HepG2 (cell line): Measurements from ENCODE around the gene ACACB. TPM values are rescaled to one million over a fixed set of nuclear protein-coding genes. Genes with fewer than 3 reads are reported as not detected.

Experiments
- BCL6 ChIP-seq: IDR thresholded peaks from 2 replicates; pipeline ENCODE4 v1.6.1; 2016; ENCODE audit warnings: missing genetic modification reagents, missing compliant biosample characterization
- BRD4 ChIP-seq: sonication (generic); formaldehyde crosslinking; IDR thresholded peaks from 2 replicates; pipeline ENCODE4 v1.4.0; 2020; ENCODE audit warnings: missing genetic modification reagents
- FOXO1 ChIP-seq: sonication (generic); formaldehyde crosslinking; IDR thresholded peaks from 2 replicates; pipeline ENCODE4 v1.4.0; 2020; ENCODE audit warnings: missing genetic modification reagents
- HES4 ChIP-seq: sonication (generic); formaldehyde crosslinking; IDR thresholded peaks from 2 replicates; pipeline ENCODE4 v1.9.0; 2021; ENCODE audit warnings: mild to moderate bottlenecking, missing genetic modification reagents, borderline replicate concordance
- HNRNPK ChIP-seq: fragments of 200-400 bp; formaldehyde crosslinking; IDR thresholded peaks from 2 replicates; pipeline ENCODE4 v1.6.1; 2018; ENCODE audit warnings: low read length, low read depth, moderate library complexity, mild to moderate bottlenecking; ENCODE audit not compliant: poor library complexity, severe bottlenecking
- ONECUT2 ChIP-seq: sonication (generic); formaldehyde crosslinking; IDR thresholded peaks from 2 replicates; pipeline ENCODE4 v1.4.0; 2020; ENCODE audit warnings: missing genetic modification reagents
- POLR2AphosphoS5 ChIP-seq: IDR thresholded peaks from 2 replicates; pipeline ENCODE4 v1.6.1; 2012; ENCODE audit warnings: low read depth, low read length
- SMAD1 ChIP-seq: sonication (generic); formaldehyde crosslinking; IDR thresholded peaks from 2 replicates; pipeline ENCODE4 v1.4.0; 2020; ENCODE audit warnings: missing genetic modification reagents, low read depth, mild to moderate bottlenecking, borderline replicate concordance
- ZFX ChIP-seq: sonication (generic); formaldehyde crosslinking; IDR thresholded peaks from 2 replicates; pipeline ENCODE4 v1.4.0; 2020; ENCODE audit warnings: mild to moderate bottlenecking, low read depth, missing genetic modification reagents, moderate library complexity
- ZNF205 ChIP-seq: IDR thresholded peaks from 2 replicates; pipeline ENCODE4 v1.6.1; 2018; ENCODE audit warnings: missing biosample characterization, missing genetic modification reagents
- ZNF614 ChIP-seq: IDR thresholded peaks from 2 replicates; pipeline ENCODE4 v1.6.1; 2018; ENCODE audit warnings: missing biosample characterization, missing genetic modification reagents, inconsistent platforms, borderline replicate concordance
- ZNF737 ChIP-seq: sonication (generic); formaldehyde crosslinking; IDR thresholded peaks from 2 replicates; pipeline ENCODE4 v1.5.0; 2020; ENCODE audit warnings: missing genetic modification reagents, mild to moderate bottlenecking, borderline replicate concordance
- polyA plus RNA-seq, 8 experiments: library from polyadenylated mRNA; depleted of rRNA in 3 of 8; stranded (reverse) in 7 of 8; unstranded in 1 of 8; fragments of >200 nt; fragmentation: Illumina TruSeq in 4 of 8; extraction: Trizol in 4 of 8; gene quantifications; 2 replicates each; pipeline versions ENCODE4 v1.2.1 to v1.2.3, GENCODE V29; 2011 to 2016; ENCODE audit warnings: low read depth in 4 of 8, missing spikeins in 1 of 8, mixed read lengths in 1 of 8; ENCODE audit not compliant: insufficient read depth in 1 of 8
- total RNA-seq, 5 experiments: library from RNA; depleted of rRNA; stranded (reverse); fragments of >200 nt; fragmentation: Illumina TruSeq; extraction: Trizol; gene quantifications; 2 replicates each; pipeline ENCODE4 v1.2.3, GENCODE V29; 2016; ENCODE audit warnings: low read depth in 1 of 5
- TF ChIP-seq, protein P1 (sequence below): sonication (generic); formaldehyde crosslinking; IDR thresholded peaks from 2 replicates; pipeline ENCODE4 v1.4.0; 2020; ENCODE audit warnings: missing genetic modification reagents
- TF ChIP-seq, protein P2 (sequence below): fragments of 450-650 bp; IDR thresholded peaks from 2 replicates; pipeline ENCODE4 v1.6.1; 2017
- TF ChIP-seq, protein P3 (sequence below): sonication (generic); formaldehyde crosslinking; IDR thresholded peaks from 2 replicates; pipeline ENCODE4 v1.4.0; 2020; ENCODE audit warnings: mild to moderate bottlenecking, missing genetic modification reagents
- TF ChIP-seq, protein P4 (sequence below): sonication (generic); formaldehyde crosslinking; IDR thresholded peaks from 2 replicates; pipeline ENCODE4 v1.4.0; 2020; ENCODE audit warnings: mild to moderate bottlenecking, low read depth, missing genetic modification reagents
- TF ChIP-seq, protein P5 (sequence below): sonication (generic); formaldehyde crosslinking; IDR thresholded peaks from 2 replicates; pipeline ENCODE4 v1.9.0; 2021; ENCODE audit warnings: missing genetic modification reagents, borderline replicate concordance
- TF ChIP-seq, protein P6 (sequence below): sonication (generic); formaldehyde crosslinking; IDR thresholded peaks from 2 replicates; pipeline ENCODE4 v1.8.0; 2022; ENCODE audit warnings: mild to moderate bottlenecking, missing genetic modification reagents, moderate library complexity
- TF ChIP-seq, protein P7 (sequence below): sonication (generic); formaldehyde crosslinking; IDR thresholded peaks from 2 replicates; pipeline ENCODE4 v1.8.1; 2023; ENCODE audit warnings: mild to moderate bottlenecking, moderate library complexity, missing genetic modification reagents

ACACB gene
- total and polyA plus RNA-seq, 2 of the 13 experiments (the other 11 are each of a cell fraction or from before 2014, with no cell fraction given): 6.2 to 8.6 TPM

DNA sequence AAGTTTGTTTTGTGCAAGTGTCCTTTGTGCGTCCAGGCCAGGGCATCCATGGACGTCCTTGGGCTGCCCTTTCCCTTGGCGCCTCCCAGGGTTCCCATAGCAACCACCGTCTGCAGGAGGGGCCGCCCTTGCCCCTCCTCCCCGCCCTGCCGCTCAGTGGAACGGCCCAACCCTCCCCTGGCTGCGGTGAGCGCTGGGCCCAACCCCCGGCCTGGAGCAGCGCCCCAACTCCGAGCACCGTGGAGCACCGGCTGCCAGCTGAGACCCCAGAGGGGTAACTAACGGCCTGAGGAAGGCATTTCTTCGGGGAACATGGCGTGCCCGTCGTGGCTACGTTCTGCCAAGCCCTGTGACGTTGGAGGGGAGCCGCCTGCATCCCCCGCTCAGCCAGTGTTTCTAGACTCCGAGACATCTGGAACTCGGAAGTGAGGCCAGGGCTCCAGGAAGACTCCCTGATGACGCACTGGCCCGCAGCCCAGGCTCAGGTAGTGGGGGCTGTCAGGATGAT is 5.3 kb upstream of the ACACB start (continued):
- TF ChIP-seq, protein P1, sequence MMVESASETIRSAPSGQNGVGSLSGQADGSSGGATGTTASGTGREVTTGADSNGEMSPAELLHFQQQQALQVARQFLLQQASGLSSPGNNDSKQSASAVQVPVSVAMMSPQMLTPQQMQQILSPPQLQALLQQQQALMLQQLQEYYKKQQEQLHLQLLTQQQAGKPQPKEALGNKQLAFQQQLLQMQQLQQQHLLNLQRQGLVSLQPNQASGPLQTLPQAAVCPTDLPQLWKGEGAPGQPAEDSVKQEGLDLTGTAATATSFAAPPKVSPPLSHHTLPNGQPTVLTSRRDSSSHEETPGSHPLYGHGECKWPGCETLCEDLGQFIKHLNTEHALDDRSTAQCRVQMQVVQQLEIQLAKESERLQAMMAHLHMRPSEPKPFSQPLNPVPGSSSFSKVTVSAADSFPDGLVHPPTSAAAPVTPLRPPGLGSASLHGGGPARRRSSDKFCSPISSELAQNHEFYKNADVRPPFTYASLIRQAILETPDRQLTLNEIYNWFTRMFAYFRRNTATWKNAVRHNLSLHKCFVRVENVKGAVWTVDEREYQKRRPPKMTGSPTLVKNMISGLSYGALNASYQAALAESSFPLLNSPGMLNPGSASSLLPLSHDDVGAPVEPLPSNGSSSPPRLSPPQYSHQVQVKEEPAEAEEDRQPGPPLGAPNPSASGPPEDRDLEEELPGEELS (CRISPR knock-in tag): no peak
- TF ChIP-seq SMAD1 (CRISPR knock-in tag): peak; percentile 82; the same call in 1 of the 2 replicates
- TF ChIP-seq, protein P2, sequence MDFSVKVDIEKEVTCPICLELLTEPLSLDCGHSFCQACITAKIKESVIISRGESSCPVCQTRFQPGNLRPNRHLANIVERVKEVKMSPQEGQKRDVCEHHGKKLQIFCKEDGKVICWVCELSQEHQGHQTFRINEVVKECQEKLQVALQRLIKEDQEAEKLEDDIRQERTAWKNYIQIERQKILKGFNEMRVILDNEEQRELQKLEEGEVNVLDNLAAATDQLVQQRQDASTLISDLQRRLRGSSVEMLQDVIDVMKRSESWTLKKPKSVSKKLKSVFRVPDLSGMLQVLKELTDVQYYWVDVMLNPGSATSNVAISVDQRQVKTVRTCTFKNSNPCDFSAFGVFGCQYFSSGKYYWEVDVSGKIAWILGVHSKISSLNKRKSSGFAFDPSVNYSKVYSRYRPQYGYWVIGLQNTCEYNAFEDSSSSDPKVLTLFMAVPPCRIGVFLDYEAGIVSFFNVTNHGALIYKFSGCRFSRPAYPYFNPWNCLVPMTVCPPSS: no peak
- peak; percentile 96 for TF ChIP-seq ZFX (CRISPR knock-in tag)
- TF ChIP-seq ZNF614: peak; percentile 11; the same call in 1 of the 2 replicates
- TF ChIP-seq HES4: no peak
- TF ChIP-seq, protein P3, sequence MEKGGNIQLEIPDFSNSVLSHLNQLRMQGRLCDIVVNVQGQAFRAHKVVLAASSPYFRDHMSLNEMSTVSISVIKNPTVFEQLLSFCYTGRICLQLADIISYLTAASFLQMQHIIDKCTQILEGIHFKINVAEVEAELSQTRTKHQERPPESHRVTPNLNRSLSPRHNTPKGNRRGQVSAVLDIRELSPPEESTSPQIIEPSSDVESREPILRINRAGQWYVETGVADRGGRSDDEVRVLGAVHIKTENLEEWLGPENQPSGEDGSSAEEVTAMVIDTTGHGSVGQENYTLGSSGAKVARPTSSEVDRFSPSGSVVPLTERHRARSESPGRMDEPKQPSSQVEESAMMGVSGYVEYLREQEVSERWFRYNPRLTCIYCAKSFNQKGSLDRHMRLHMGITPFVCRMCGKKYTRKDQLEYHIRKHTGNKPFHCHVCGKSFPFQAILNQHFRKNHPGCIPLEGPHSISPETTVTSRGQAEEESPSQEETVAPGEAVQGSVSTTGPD (CRISPR knock-in tag): no peak
- TF ChIP-seq, protein P4, sequence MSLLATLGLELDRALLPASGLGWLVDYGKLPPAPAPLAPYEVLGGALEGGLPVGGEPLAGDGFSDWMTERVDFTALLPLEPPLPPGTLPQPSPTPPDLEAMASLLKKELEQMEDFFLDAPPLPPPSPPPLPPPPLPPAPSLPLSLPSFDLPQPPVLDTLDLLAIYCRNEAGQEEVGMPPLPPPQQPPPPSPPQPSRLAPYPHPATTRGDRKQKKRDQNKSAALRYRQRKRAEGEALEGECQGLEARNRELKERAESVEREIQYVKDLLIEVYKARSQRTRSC (CRISPR knock-in tag): no peak
- no peak for TF ChIP-seq BRD4 (CRISPR knock-in tag)
- no peak for TF ChIP-seq ZNF737
- TF ChIP-seq POLR2AphosphoS5: peak; percentile 71
- TF ChIP-seq HNRNPK: no peak
- peak; percentile 30; the same call in 1 of the 2 replicates for TF ChIP-seq FOXO1 (CRISPR knock-in tag)
- TF ChIP-seq, protein P5, sequence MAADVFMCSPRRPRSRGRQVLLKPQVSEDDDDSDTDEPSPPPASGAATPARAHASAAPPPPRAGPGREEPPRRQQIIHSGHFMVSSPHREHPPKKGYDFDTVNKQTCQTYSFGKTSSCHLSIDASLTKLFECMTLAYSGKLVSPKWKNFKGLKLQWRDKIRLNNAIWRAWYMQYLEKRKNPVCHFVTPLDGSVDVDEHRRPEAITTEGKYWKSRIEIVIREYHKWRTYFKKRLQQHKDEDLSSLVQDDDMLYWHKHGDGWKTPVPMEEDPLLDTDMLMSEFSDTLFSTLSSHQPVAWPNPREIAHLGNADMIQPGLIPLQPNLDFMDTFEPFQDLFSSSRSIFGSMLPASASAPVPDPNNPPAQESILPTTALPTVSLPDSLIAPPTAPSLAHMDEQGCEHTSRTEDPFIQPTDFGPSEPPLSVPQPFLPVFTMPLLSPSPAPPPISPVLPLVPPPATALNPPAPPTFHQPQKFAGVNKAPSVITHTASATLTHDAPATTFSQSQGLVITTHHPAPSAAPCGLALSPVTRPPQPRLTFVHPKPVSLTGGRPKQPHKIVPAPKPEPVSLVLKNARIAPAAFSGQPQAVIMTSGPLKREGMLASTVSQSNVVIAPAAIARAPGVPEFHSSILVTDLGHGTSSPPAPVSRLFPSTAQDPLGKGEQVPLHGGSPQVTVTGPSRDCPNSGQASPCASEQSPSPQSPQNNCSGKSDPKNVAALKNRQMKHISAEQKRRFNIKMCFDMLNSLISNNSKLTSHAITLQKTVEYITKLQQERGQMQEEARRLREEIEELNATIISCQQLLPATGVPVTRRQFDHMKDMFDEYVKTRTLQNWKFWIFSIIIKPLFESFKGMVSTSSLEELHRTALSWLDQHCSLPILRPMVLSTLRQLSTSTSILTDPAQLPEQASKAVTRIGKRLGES: no peak
- peak; percentile 34; the same call in 1 of the 2 replicates for TF ChIP-seq BCL6 (CRISPR knock-in tag)
- TF ChIP-seq ONECUT2 (CRISPR knock-in tag): no peak
- TF ChIP-seq ZNF205 (CRISPR knock-in tag): no peak
- TF ChIP-seq, protein P6, sequence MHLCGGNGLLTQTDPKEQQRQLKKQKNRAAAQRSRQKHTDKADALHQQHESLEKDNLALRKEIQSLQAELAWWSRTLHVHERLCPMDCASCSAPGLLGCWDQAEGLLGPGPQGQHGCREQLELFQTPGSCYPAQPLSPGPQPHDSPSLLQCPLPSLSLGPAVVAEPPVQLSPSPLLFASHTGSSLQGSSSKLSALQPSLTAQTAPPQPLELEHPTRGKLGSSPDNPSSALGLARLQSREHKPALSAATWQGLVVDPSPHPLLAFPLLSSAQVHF: no peak
- TF ChIP-seq, protein P7, sequence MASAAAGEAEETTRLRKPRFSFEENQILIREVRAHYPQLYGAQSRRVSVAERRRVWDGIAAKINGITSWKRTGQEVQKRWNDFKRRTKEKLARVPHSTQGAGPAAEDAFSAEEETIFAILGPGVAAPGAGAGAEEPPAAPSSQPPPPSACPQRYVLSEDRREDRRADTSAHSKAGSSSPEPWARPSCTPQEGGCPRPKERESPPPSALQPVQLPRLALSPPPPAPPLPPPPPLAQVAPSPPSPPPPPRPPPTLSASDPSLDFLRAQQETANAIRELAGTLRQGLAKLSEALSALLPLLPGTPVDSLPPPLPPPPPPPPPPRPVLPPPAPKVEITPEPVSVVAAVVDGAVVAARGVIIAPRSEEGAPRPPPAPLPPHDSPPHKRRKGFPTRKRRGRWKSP (CRISPR knock-in tag): peak; percentile 52; the same call in 1 of the 2 replicates
